Measurements from ENCODE around the gene IFNA17.
"Not testable (repeated sequence)": the region's sequence is repeated elsewhere in the genome, so short reads cannot be mapped to it uniquely, and the experiment has no call there.

IFNA17 gene

GRCh38 chr9:21228122-21228521 is at the start of gene IFNA17:
TSS of gene IFNA17 (minus strand) at chr9:21228222. CDS start at chr9:21228173, 49 bp downstream.
- DNase-seq (ENCODE audit: low read depth), result no peak

DNA sequence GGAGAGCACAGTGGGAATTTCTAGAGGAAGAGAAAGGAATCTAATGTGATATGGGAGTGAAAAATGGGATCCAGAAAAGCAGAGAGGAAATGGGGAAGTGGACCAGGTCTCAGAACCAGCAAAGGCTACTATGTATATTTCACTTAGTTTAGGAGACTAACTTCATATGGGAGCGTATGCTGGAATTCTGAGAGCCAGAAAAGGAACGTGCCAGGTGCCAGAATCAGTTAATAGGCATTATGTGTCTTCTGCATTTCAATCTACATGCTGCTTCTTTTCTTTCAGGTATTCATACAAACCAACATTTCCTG is 40.3 kb upstream of the IFNA17 start:
- DNase-seq (ENCODE audit: low read depth), result no peak

- DNase-seq (ENCODE audit: low read depth), result no peak
Observed at GRCh38 chr9:21267485-21268346, 39.7 kb upstream of the IFNA17 start.

GRCh38 chr9:21266733-21267484 is 38.9 kb upstream of the IFNA17 start:
- DNase-seq (ENCODE audit: low read depth), result no peak

DNA sequence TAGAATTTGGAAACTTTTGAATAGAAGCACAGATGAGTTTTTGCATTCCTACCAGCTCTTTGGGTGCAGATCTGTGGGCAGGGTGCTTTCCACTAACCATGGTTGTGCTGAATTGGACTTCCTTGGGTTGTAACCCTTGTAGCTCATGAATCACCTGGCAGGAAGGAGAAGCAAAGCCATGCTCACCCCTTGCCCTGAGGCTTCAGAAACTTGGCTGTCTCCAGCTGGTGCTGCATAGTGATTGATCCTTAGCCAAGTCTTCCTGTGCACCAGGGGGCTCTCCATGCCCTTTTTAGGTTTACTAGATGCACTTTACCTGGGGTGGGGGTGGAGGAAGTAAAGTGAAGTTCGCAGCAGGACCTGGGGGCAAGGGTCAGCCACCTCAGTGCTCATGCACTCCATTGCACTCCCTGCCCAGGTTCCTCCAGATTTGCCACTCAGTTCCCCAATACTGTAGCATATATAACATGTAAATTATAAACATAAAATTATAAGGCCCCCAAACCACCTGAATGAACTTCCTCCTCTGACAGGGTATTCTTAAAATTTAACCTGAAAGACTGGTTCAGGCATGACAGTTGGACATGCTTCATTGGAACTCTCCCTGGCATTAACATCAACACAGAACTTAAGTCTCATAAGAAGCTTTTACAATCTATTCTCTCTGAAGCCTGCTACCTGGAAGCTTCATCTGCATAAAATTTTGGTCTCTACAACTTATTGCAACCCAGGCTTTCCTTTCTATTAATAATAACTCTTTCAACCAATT is 37.6 kb upstream of the IFNA17 start:
- no peak for DNase-seq (ENCODE audit: low read depth)

GRCh38 chr9:21255538-21256212 is 27.7 kb upstream of the IFNA17 start:
- DNase-seq (ENCODE audit: low read depth), result no peak

DNA sequence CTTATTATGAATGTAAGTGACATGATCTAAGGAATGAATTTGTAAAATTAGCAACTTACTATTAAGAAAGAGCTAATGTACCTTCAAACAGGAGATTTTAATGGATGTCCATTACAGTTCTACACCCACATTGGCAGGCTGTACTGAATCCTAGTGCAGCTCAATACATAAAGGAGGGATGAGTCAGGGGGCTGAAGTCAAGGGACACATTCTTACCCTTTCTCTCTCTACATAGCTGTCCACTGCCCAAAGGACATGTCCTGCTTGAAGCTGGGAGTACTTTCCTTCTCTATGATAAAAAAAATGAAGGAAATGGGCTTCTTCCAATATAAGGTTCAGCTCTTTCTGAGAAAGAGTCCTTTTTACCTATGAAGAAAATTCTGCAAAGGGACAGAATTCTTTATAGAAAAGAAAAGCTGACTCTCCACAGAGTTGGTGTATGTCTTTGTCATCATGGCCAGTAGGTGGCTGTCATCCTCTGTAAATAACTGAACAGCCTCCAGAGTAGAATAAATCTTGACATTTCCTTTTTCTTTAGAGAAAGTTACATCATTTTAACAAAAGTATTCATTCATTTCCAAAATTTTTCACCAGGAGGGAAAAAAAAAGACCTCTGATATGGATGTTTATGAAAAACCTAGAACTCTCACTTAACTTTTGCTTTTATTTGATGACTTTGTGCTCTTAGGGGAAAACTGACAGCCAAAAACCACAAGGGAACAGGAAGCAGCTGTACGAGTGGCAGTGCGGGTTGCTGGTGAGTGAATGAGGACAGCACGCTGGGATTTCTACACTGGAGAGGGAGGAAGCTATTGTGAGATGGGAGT is 24.9 kb upstream of the IFNA17 start:
- no peak for DNase-seq (ENCODE audit: low read depth)

DNA sequence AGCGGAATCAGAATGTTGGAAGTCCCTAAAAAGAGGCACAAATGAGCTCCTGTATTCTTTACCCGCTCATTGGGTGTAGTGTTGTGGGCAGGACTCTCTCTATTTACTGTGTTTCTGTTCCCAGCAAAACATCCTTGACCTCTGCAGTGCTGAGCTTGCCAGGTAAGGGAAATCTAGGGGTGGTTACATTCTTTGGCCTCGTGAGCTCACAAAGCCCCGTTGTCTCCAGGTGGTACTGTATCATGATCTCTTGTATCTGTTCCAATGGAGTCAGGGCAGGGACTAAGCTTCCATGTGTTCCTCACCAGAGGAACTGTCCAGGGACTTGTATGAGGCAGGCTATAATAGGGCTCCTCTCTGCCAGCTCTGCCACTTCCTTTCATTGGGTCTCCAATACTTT is 23.6 kb upstream of the IFNA17 start:
- no peak for DNase-seq (ENCODE audit: low read depth)

DNA sequence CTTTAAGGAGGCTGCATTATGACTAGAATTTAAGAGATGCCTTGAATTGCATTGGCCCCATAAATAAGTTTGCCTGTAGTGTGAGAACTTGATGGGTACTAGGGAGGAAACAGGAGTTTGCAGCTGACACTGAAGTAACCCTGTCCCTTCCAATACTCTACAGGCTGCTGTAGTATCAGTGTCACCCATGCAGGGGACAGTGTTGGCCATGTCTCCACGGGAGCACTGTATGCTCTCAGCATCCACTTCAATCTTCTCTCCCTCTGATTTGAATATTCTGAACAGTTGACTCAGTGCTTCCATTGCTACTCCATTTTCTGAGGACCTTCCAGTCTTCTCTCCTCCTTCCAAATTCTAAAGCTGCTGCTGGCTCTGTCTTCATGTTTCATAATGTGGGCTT is 23.2 kb upstream of the IFNA17 start:
- DNase-seq (ENCODE audit: low read depth), result no peak

DNA sequence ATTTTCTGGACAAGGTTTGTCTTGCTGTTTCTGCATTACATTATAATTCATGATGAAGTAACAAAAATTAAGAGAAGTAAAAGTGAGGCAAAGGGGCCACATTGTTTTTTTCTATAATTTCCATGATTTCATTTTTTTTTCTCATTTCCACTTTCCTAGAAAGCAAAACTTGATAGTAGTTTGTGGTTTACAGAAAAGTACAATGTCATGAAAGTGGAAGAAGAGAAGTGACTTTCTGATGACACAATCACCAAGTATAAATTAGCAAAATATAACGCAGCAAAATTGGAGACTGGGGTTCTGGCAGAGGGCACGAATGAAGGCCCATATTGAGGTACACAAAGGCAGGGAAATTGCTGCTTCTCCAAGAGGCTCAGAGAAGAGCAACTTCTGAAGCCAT is 16.8 kb upstream of the IFNA17 start:
- DNase-seq (ENCODE audit: low read depth), result no peak

GRCh38 chr9:21239911-21240310 is 11.9 kb upstream of the IFNA17 start, which contains the start of gene IFNA14:
TSS of gene IFNA14 (minus strand) at chr9:21240005. CDS start at chr9:21239935, 70 bp downstream.
- no peak for DNase-seq (ENCODE audit: low read depth)

- DNase-seq (ENCODE audit: low read depth), result not testable (repeated sequence)
Observed at GRCh38 chr9:21236360-21236714, 8.3 kb upstream of the IFNA17 start.

DNA sequence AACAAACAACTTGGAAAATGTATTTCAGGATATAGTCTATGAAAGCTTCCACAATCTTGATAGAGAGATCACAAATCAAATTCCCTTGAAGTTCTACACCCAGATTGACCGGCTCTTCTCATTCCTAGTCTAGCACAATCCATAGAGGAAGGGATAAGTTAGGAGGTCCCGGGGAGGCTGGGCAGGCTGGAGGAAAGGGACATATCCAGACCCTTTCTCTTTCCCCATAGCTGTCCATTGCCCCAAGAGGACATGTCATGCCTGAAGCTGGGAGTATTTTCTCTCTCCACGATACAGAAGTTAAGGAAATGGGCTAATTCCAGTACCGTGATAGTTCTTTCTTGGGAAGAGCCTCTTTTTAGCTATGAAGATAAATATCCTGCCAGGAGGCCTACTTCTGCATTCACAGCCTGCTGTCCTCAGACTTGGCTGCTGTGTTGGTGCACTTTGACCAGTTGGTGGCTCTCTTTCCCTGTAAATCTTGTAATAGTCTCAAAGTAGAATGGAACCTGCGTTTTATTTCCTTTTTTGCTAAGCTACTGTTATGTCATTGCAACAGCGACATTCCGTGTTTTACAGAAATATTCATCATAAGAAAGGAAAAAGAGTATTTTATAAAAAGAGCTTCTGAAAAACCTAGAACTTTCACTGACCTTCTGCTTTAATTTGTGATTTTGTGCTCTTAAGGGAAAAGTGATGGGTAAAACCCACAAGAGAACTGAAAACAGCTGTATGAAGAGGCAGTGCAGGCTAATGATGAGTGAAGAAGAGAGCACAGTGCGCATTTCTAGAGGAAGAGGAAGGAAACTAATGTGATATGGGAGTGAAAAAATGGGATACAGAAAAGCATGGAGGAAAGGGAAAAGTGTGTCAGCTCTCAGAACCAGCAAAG is 7.7 kb upstream of the IFNA17 start:
- DNase-seq (ENCODE audit: low read depth), result not testable (repeated sequence)

DNA sequence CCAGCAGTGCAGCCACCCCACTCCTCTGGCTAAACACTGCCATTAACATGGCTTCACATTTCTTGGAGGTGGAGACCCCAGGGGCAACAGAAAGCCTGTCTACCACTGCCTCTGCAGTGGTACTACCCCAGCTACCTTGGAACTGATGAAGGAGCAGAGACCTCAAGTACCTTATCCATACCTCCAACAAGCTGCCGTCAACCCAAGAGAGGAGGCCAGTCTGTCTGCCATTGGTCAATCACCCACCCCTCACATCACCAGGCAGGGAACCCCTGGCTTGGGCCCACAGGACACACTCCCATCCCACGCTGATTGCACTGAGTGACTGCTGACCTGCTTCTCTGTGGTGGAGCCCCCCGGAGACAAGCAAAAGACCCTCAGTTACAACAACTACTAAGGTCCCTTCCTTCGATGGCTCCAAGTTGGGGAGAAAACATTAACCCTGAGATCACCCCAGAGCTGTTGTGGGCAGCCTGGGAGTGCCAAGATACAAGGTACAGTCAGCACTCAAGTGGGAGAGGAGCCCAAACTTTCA is 6.2 kb upstream of the IFNA17 start:
- no peak for DNase-seq (ENCODE audit: low read depth)

DNA sequence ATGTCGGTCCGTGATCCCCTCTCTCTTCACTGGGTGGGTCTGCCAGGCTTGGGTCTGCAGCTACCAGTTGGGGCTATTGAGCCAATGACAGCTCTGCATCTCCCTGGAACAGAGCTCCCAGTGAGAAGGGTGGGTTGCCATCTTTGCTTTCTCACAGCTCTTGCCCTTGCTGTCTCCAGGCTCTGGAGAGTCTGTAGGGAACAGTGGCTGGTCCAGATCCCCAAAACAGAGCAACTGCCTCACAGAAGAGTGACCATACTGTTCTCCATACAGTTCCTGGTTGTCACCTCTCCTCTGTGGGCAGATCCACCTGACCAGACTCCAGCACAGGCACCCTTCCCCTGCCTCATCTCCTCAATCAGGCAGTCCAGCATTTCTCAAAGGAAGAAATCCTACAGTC is 5.2 kb upstream of the IFNA17 start:
- DNase-seq (ENCODE audit: low read depth), result no peak

DNA sequence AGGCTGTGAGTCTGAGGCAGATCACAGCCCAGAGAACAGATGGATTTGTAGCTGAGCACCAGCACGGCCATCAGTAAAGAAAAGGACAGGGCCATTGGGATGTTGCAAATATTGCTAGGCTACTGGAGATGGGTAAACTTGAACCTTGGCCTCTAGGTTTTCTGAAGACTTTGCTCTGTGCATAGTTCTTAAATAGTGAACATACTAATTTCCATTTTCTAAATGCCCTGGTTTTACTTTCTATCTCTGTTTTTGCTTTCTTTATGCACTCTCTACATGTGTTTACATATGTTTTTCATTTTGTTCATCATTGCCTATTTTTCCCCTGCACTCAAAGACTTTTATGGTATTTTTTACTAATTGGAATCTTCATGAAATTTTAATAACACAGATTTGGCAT is 10.8 kb downstream of the IFNA17 start, which contains the start of gene IFNA16:
Gene IFNA16 (minus strand): TSS at position 101 of the 400 bp plus-strand sequence. CDS start 6 bp downstream, at position 95.
- not testable (repeated sequence) for DNase-seq (ENCODE audit: low read depth)

GRCh38 chr9:21213411-21214326 is 14.4 kb downstream of the IFNA17 start:
- not testable (repeated sequence) for DNase-seq (ENCODE audit: low read depth)

DNA sequence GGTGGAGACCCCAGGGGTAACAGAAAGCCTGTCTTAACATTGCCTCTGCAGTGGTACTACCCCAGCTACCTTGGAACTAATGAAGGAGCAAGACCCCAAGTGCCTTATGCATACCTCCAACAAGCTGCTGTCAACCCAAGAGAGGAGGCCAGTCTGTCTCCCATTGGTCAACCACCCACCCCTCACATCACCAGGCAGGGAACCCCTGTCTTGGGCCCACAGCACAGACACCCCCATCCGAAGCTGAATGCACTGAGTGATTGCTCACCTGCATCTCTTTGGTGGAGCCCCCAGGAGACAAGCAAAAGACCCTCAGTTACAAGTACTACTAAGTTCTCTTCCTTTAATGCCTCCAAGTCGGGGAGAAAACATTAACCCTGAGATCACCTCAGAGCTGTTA is 15.9 kb downstream of the IFNA17 start:
- DNase-seq (ENCODE audit: low read depth), result not testable (repeated sequence)

GRCh38 chr9:21210782-21211181 is 17.2 kb downstream of the IFNA17 start:
- not testable (repeated sequence) for DNase-seq (ENCODE audit: low read depth)

All from activated T-cell treated with anti-CD3 and anti-CD28 coated beads for 48 hours (primary cell).